ENCODE data around the gene KIF18A. TPM values are rescaled to one million over a fixed set of nuclear protein-coding genes. Genes with fewer than 3 reads are reported as not detected.

KIF18A gene
- total and polyA plus RNA-seq, 2 of the 13 experiments (the other 11 are each of a cell fraction or from before 2014, with no cell fraction given) = 3.4 to 14.4 TPM

DNA sequence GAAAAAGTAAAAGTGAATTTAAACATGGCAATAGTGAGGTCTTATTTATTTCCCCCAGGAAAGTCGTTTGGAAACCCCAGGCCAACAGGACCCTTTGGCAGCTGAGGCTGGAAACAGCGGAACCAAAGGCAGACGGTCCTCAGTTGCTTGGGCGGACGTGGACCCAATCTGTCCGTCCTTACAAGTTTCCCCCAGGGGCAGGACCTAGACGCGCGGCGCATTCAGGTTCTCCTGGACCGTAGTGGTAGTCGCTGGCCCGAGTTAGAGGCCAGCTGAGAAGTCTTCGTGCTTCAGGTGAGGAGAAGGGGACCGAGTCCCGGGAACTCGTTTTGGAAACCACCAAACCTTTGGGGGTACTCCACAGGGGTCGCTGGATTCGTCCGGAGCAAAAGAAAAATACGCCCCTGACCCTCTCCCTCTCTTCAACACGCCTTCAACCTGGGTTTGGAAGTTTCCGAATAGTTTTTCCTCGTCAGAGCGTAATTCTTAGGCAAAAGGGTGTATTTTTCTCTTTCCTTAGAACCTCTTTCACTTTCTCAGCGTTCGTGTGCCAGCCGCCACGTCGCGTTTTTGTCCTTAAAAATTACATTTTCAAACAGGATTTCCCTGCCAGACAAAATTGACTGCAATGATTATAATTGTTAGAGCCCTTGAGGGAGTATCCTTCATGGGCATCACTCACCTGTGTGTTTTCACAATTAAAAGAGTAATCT, 2.3 kb upstream of the KIF18A start (continued):
- TF ChIP-seq, protein P1, sequence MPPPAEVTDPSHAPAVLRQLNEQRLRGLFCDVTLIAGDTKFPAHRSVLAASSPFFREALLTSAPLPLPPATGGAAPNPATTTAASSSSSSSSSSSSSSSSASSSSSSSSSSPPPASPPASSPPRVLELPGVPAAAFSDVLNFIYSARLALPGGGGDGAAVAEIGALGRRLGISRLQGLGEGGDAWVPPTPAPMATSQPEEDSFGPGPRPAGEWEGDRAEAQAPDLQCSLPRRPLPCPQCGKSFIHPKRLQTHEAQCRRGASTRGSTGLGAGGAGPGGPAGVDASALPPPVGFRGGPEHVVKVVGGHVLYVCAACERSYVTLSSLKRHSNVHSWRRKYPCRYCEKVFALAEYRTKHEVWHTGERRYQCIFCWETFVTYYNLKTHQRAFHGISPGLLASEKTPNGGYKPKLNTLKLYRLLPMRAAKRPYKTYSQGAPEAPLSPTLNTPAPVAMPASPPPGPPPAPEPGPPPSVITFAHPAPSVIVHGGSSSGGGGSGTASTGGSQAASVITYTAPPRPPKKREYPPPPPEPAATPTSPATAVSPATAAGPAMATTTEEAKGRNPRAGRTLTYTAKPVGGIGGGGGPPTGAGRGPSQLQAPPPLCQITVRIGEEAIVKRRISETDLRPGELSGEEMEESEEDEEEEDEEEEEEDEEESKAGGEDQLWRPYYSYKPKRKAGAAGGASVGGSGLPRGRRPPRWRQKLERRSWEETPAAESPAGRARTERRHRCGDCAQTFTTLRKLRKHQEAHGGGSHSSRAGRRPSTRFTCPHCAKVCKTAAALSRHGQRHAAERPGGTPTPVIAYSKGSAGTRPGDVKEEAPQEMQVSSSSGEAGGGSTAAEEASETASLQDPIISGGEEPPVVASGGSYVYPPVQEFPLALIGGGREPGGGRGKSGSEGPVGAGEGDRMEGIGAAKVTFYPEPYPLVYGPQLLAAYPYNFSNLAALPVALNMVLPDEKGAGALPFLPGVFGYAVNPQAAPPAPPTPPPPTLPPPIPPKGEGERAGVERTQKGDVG (CRISPR knock-in tag; IDR thresholded peaks at IDR 0.05; ENCODE audit: borderline replicate concordance) = peak; percentile 26; the same call in 1 of the 2 replicates
- TF ChIP-seq ZNF768 (CRISPR knock-in tag; IDR thresholded peaks at IDR 0.05) = peak; percentile 87
- TF ChIP-seq, protein P2, sequence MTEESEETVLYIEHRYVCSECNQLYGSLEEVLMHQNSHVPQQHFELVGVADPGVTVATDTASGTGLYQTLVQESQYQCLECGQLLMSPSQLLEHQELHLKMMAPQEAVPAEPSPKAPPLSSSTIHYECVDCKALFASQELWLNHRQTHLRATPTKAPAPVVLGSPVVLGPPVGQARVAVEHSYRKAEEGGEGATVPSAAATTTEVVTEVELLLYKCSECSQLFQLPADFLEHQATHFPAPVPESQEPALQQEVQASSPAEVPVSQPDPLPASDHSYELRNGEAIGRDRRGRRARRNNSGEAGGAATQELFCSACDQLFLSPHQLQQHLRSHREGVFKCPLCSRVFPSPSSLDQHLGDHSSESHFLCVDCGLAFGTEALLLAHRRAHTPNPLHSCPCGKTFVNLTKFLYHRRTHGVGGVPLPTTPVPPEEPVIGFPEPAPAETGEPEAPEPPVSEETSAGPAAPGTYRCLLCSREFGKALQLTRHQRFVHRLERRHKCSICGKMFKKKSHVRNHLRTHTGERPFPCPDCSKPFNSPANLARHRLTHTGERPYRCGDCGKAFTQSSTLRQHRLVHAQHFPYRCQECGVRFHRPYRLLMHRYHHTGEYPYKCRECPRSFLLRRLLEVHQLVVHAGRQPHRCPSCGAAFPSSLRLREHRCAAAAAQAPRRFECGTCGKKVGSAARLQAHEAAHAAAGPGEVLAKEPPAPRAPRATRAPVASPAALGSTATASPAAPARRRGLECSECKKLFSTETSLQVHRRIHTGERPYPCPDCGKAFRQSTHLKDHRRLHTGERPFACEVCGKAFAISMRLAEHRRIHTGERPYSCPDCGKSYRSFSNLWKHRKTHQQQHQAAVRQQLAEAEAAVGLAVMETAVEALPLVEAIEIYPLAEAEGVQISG (CRISPR knock-in tag; IDR thresholded peaks at IDR 0.05) = peak; percentile 96
- peak; percentile 63 for TF ChIP-seq RARA (CRISPR knock-in tag; IDR thresholded peaks at IDR 0.05)
- TF ChIP-seq, protein P3, sequence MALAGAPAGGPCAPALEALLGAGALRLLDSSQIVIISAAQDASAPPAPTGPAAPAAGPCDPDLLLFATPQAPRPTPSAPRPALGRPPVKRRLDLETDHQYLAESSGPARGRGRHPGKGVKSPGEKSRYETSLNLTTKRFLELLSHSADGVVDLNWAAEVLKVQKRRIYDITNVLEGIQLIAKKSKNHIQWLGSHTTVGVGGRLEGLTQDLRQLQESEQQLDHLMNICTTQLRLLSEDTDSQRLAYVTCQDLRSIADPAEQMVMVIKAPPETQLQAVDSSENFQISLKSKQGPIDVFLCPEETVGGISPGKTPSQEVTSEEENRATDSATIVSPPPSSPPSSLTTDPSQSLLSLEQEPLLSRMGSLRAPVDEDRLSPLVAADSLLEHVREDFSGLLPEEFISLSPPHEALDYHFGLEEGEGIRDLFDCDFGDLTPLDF (CRISPR knock-in tag; IDR thresholded peaks at IDR 0.05) = 0 out of 2 replicates have a peak, but pooled peaks have one; percentile 40
- TF ChIP-seq, protein P4, sequence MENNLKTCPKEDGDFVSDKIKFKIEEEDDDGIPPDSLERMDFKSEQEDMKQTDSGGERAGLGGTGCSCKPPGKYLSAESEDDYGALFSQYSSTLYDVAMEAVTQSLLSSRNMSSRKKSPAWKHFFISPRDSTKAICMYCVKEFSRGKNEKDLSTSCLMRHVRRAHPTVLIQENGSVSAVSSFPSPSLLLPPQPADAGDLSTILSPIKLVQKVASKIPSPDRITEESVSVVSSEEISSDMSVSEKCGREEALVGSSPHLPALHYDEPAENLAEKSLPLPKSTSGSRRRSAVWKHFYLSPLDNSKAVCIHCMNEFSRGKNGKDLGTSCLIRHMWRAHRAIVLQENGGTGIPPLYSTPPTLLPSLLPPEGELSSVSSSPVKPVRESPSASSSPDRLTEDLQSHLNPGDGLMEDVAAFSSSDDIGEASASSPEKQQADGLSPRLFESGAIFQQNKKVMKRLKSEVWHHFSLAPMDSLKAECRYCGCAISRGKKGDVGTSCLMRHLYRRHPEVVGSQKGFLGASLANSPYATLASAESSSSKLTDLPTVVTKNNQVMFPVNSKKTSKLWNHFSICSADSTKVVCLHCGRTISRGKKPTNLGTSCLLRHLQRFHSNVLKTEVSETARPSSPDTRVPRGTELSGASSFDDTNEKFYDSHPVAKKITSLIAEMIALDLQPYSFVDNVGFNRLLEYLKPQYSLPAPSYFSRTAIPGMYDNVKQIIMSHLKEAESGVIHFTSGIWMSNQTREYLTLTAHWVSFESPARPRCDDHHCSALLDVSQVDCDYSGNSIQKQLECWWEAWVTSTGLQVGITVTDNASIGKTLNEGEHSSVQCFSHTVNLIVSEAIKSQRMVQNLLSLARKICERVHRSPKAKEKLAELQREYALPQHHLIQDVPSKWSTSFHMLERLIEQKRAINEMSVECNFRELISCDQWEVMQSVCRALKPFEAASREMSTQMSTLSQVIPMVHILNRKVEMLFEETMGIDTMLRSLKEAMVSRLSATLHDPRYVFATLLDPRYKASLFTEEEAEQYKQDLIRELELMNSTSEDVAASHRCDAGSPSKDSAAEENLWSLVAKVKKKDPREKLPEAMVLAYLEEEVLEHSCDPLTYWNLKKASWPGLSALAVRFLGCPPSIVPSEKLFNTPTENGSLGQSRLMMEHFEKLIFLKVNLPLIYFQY (CRISPR knock-in tag; IDR thresholded peaks at IDR 0.05; ENCODE audit: borderline replicate concordance) = peak; percentile 80
- TF ChIP-seq ETV6 (CRISPR knock-in tag; conservative IDR thresholded peaks at IDR 0.05) = peak; percentile 85; the same call in 1 of the 2 replicates
- TF ChIP-seq NCOA5 (CRISPR knock-in tag; IDR thresholded peaks at IDR 0.05) = 0 out of 2 replicates have a peak, but pooled peaks have one; percentile 84
- TF ChIP-seq, protein P5, sequence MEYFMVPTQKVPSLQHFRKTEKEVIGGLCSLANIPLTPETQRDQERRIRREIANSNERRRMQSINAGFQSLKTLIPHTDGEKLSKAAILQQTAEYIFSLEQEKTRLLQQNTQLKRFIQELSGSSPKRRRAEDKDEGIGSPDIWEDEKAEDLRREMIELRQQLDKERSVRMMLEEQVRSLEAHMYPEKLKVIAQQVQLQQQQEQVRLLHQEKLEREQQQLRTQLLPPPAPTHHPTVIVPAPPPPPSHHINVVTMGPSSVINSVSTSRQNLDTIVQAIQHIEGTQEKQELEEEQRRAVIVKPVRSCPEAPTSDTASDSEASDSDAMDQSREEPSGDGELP (IDR thresholded peaks at IDR 0.05; ENCODE audit: borderline replicate concordance, low read depth) = peak; percentile 75; the same call in 1 of the 2 replicates
- TF ChIP-seq CCAR2 (optimal IDR thresholded peaks at IDR 0.05; ENCODE audit: low read depth, low read length) = peak; percentile 94
- 0 out of 2 replicates have a peak, but pooled peaks have one; percentile 47 for TF ChIP-seq ZKSCAN1 (IDR thresholded peaks at IDR 0.05; ENCODE audit: low read length)
- TF ChIP-seq, protein P6, sequence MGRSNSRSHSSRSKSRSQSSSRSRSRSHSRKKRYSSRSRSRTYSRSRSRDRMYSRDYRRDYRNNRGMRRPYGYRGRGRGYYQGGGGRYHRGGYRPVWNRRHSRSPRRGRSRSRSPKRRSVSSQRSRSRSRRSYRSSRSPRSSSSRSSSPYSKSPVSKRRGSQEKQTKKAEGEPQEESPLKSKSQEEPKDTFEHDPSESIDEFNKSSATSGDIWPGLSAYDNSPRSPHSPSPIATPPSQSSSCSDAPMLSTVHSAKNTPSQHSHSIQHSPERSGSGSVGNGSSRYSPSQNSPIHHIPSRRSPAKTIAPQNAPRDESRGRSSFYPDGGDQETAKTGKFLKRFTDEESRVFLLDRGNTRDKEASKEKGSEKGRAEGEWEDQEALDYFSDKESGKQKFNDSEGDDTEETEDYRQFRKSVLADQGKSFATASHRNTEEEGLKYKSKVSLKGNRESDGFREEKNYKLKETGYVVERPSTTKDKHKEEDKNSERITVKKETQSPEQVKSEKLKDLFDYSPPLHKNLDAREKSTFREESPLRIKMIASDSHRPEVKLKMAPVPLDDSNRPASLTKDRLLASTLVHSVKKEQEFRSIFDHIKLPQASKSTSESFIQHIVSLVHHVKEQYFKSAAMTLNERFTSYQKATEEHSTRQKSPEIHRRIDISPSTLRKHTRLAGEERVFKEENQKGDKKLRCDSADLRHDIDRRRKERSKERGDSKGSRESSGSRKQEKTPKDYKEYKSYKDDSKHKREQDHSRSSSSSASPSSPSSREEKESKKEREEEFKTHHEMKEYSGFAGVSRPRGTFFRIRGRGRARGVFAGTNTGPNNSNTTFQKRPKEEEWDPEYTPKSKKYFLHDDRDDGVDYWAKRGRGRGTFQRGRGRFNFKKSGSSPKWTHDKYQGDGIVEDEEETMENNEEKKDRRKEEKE (IDR thresholded peaks at IDR 0.05) = no peak
